ENCODE results near the gene MAST4.
A peak's percentile ranks its signal among the peaks of the same experiment; 100 is the strongest.

MAST4 gene

GRCh38 chr5:66888613-66889012, 292.4 kb downstream of the MAST4 start:
- no peaks in the 10 kb centered on the region for H3K27me3 ChIP-seq (ENCODE audit: control insufficient read depth in 5 of 5, insufficient read depth in 4 of 5, low read length in 5 of 5)
- no peaks in the 10 kb centered on the region for H3K36me3 ChIP-seq (ENCODE audit: control insufficient read depth in 5 of 5, insufficient read depth in 5 of 5, low read length in 5 of 5)
- H3K27ac ChIP-seq (ENCODE audit: low read depth, low read length): no peak overlapping the region
- H3K9me3 ChIP-seq (ENCODE audit: control insufficient read depth in 5 of 5, low read length in 5 of 5): no peaks in the 10 kb centered on the region
- peaks cover 3 to 21% (median 16%) of the 10 kb centered on the region in 5 donors for H3K4me1 ChIP-seq (ENCODE audit: control insufficient read depth in 5 of 5, insufficient read depth in 5 of 5, low read length in 5 of 5)
- peak overlapping the region in 1 of 5 donors; percentile 31 for H3K9ac ChIP-seq (ENCODE audit: low read length in 5 of 5)
- peak overlapping the region in 1 of 5 donors; percentile 18 for H3K4me3 ChIP-seq (ENCODE audit: low read depth in 1 of 5, low read length in 5 of 5)

- Histone ChIP-seq H3K4me1 (ENCODE audit: control insufficient read depth in 5 of 5, insufficient read depth in 5 of 5, low read length in 5 of 5) (peaks cover 3 to 21% (median 16%) of the 10 kb centered on the region in 5 donors), H3K9me3 (ENCODE audit: control insufficient read depth in 5 of 5, low read length in 5 of 5) (no peaks in the 10 kb centered on the region), H3K4me3 (ENCODE audit: low read depth in 1 of 5, low read length in 5 of 5) (peak overlapping the region in 1 of 5 donors; percentile 18), H3K27ac (ENCODE audit: low read depth, low read length) (no peak overlapping the region), H3K36me3 (ENCODE audit: control insufficient read depth in 5 of 5, insufficient read depth in 5 of 5, low read length in 5 of 5) (no peaks in the 10 kb centered on the region), H3K9ac (ENCODE audit: low read length in 5 of 5) (peak overlapping the region in 1 of 5 donors; percentile 31), H3K27me3 (ENCODE audit: control insufficient read depth in 5 of 5, insufficient read depth in 4 of 5, low read length in 5 of 5) (no peaks in the 10 kb centered on the region)
Measured at GRCh38 chr5:66889056-66889455, 292.9 kb downstream of the MAST4 start.

GRCh38 chr5:66889524-66889923, 293.3 kb downstream of the MAST4 start:
- H3K9me3 ChIP-seq (ENCODE audit: control insufficient read depth in 5 of 5, low read length in 5 of 5): no peaks in the 10 kb centered on the region
- no peak overlapping the region for H3K4me3 ChIP-seq (ENCODE audit: low read depth in 1 of 5, low read length in 5 of 5)
- no peaks in the 10 kb centered on the region for H3K27me3 ChIP-seq (ENCODE audit: control insufficient read depth in 5 of 5, insufficient read depth in 4 of 5, low read length in 5 of 5)
- H3K27ac ChIP-seq (ENCODE audit: low read depth, low read length): no peak overlapping the region
- no peaks in the 10 kb centered on the region for H3K36me3 ChIP-seq (ENCODE audit: control insufficient read depth in 5 of 5, insufficient read depth in 5 of 5, low read length in 5 of 5)
- H3K9ac ChIP-seq (ENCODE audit: low read length in 5 of 5): peak overlapping the region in 1 of 5 donors; percentile 19
- peaks cover 3 to 21% (median 18%) of the 10 kb centered on the region in 5 donors for H3K4me1 ChIP-seq (ENCODE audit: control insufficient read depth in 5 of 5, insufficient read depth in 5 of 5, low read length in 5 of 5)

GRCh38 chr5:66891184-66891925, 295.2 kb downstream of the MAST4 start:
- no peaks in the 10 kb centered on the region for H3K27me3 ChIP-seq (ENCODE audit: control insufficient read depth in 5 of 5, insufficient read depth in 4 of 5, low read length in 5 of 5)
- no peak overlapping the region for H3K4me3 ChIP-seq (ENCODE audit: low read depth in 1 of 5, low read length in 5 of 5)
- no peaks in the 10 kb centered on the region for H3K9me3 ChIP-seq (ENCODE audit: control insufficient read depth in 5 of 5, low read length in 5 of 5)
- peaks cover 3 to 26% (median 18%) of the 10 kb centered on the region in 5 donors for H3K4me1 ChIP-seq (ENCODE audit: control insufficient read depth in 5 of 5, insufficient read depth in 5 of 5, low read length in 5 of 5)
- H3K9ac ChIP-seq (ENCODE audit: low read length in 5 of 5): no peak overlapping the region
- no peaks in the 10 kb centered on the region for H3K36me3 ChIP-seq (ENCODE audit: control insufficient read depth in 5 of 5, insufficient read depth in 5 of 5, low read length in 5 of 5)
- H3K27ac ChIP-seq (ENCODE audit: low read depth, low read length): peak overlapping the region; percentile 12

GRCh38 chr5:66892716-66893115, 296.5 kb downstream of the MAST4 start:
- H3K9me3 ChIP-seq (ENCODE audit: control insufficient read depth in 5 of 5, low read length in 5 of 5): no peaks in the 10 kb centered on the region
- peaks cover 3 to 26% (median 20%) of the 10 kb centered on the region in 5 donors for H3K4me1 ChIP-seq (ENCODE audit: control insufficient read depth in 5 of 5, insufficient read depth in 5 of 5, low read length in 5 of 5)
- no peak overlapping the region for H3K4me3 ChIP-seq (ENCODE audit: low read depth in 1 of 5, low read length in 5 of 5)
- no peak overlapping the region for H3K27ac ChIP-seq (ENCODE audit: low read depth, low read length)
- no peaks in the 10 kb centered on the region for H3K27me3 ChIP-seq (ENCODE audit: control insufficient read depth in 5 of 5, insufficient read depth in 4 of 5, low read length in 5 of 5)
- no peaks in the 10 kb centered on the region for H3K36me3 ChIP-seq (ENCODE audit: control insufficient read depth in 5 of 5, insufficient read depth in 5 of 5, low read length in 5 of 5)
- H3K9ac ChIP-seq (ENCODE audit: low read length in 5 of 5): no peak overlapping the region

GRCh38 chr5:66894480-66895240, 298.5 kb downstream of the MAST4 start:
- Histone ChIP-seq H3K9ac (ENCODE audit: low read length in 5 of 5) (no peak overlapping the region), H3K27me3 (ENCODE audit: control insufficient read depth in 5 of 5, insufficient read depth in 4 of 5, low read length in 5 of 5) (no peaks in the 10 kb centered on the region), H3K9me3 (ENCODE audit: control insufficient read depth in 5 of 5, low read length in 5 of 5) (no peaks in the 10 kb centered on the region), H3K4me1 (ENCODE audit: control insufficient read depth in 5 of 5, insufficient read depth in 5 of 5, low read length in 5 of 5) (peaks cover 3 to 31% (median 22%) of the 10 kb centered on the region in 5 donors), H3K27ac (ENCODE audit: low read depth, low read length) (no peak overlapping the region), H3K4me3 (ENCODE audit: low read depth in 1 of 5, low read length in 5 of 5) (no peak overlapping the region), H3K36me3 (ENCODE audit: control insufficient read depth in 5 of 5, insufficient read depth in 5 of 5, low read length in 5 of 5) (no peaks in the 10 kb centered on the region)

- H3K4me1 ChIP-seq (ENCODE audit: control insufficient read depth in 5 of 5, insufficient read depth in 5 of 5, low read length in 5 of 5): peaks cover 3 to 30% (median 14%) of the 10 kb centered on the region in 5 donors
- no peaks in the 10 kb centered on the region for H3K27me3 ChIP-seq (ENCODE audit: control insufficient read depth in 5 of 5, insufficient read depth in 4 of 5, low read length in 5 of 5)
- H3K36me3 ChIP-seq (ENCODE audit: control insufficient read depth in 5 of 5, insufficient read depth in 5 of 5, low read length in 5 of 5): no peaks in the 10 kb centered on the region
- H3K9me3 ChIP-seq (ENCODE audit: control insufficient read depth in 5 of 5, low read length in 5 of 5): no peaks in the 10 kb centered on the region
- no peak overlapping the region for H3K4me3 ChIP-seq (ENCODE audit: low read depth in 1 of 5, low read length in 5 of 5)
- no peak overlapping the region for H3K9ac ChIP-seq (ENCODE audit: low read length in 5 of 5)
- no peak overlapping the region for H3K27ac ChIP-seq (ENCODE audit: low read depth, low read length)
Measured at GRCh38 chr5:66896171-66896570, 300.0 kb downstream of the MAST4 start.

GRCh38 chr5:66897356-66897755, 301.2 kb downstream of the MAST4 start:
- Histone ChIP-seq H3K36me3 (ENCODE audit: control insufficient read depth in 5 of 5, insufficient read depth in 5 of 5, low read length in 5 of 5) (no peaks in the 10 kb centered on the region), H3K27ac (ENCODE audit: low read depth, low read length) (no peak overlapping the region), H3K4me1 (ENCODE audit: control insufficient read depth in 5 of 5, insufficient read depth in 5 of 5, low read length in 5 of 5) (peaks cover 0 to 22% (median 6%) of the 10 kb centered on the region in 5 donors), H3K27me3 (ENCODE audit: control insufficient read depth in 5 of 5, insufficient read depth in 4 of 5, low read length in 5 of 5) (no peaks in the 10 kb centered on the region), H3K9me3 (ENCODE audit: control insufficient read depth in 5 of 5, low read length in 5 of 5) (no peaks in the 10 kb centered on the region), H3K9ac (ENCODE audit: low read length in 5 of 5) (no peak overlapping the region), H3K4me3 (ENCODE audit: low read depth in 1 of 5, low read length in 5 of 5) (no peak overlapping the region)

- no peak overlapping the region for H3K4me3 ChIP-seq (ENCODE audit: low read depth in 1 of 5, low read length in 5 of 5)
- no peaks in the 10 kb centered on the region for H3K36me3 ChIP-seq (ENCODE audit: control insufficient read depth in 5 of 5, insufficient read depth in 5 of 5, low read length in 5 of 5)
- H3K27me3 ChIP-seq (ENCODE audit: control insufficient read depth in 5 of 5, insufficient read depth in 4 of 5, low read length in 5 of 5): no peaks in the 10 kb centered on the region
- no peak overlapping the region for H3K9ac ChIP-seq (ENCODE audit: low read length in 5 of 5)
- no peaks in the 10 kb centered on the region for H3K9me3 ChIP-seq (ENCODE audit: control insufficient read depth in 5 of 5, low read length in 5 of 5)
- H3K4me1 ChIP-seq (ENCODE audit: control insufficient read depth in 5 of 5, insufficient read depth in 5 of 5, low read length in 5 of 5): peaks cover 0 to 22% (median 6%) of the 10 kb centered on the region in 5 donors
- H3K27ac ChIP-seq (ENCODE audit: low read depth, low read length): no peak overlapping the region
Measured at GRCh38 chr5:66898241-66898995, 302.2 kb downstream of the MAST4 start.
